Measurements from ENCODE around the gene VMAC. TPM values are rescaled to one million over a fixed set of nuclear protein-coding genes. Genes with fewer than 3 reads are reported as not detected.

The VMAC gene
- total RNA-seq, 1 donor = 18.2 TPM

GRCh38 chr19:5958074-5958850 lies 53.6 kb downstream of the VMAC start:
- Histone ChIP-seq H3K4me3 (ENCODE audit: low read length) (no peak overlapping the region), H3K9me3 (ENCODE audit: low read depth, low read length) (no peaks in the 10 kb centered on the region), H3K4me1 (ENCODE audit: insufficient read depth, low read length) (peaks cover 70% of the 10 kb centered on the region), H3K27me3 (ENCODE audit: insufficient read depth, low read length) (no peaks in the 10 kb centered on the region)

- H3K4me3 ChIP-seq (ENCODE audit: low read length) = no peak overlapping the region
- no peaks in the 10 kb centered on the region for H3K9me3 ChIP-seq (ENCODE audit: low read depth, low read length)
- no peaks in the 10 kb centered on the region for H3K27me3 ChIP-seq (ENCODE audit: insufficient read depth, low read length)
- peaks cover 70% of the 10 kb centered on the region for H3K4me1 ChIP-seq (ENCODE audit: insufficient read depth, low read length)
Measured at GRCh38 chr19:5958851-5959122, 54.1 kb downstream of the VMAC start.

GRCh38 chr19:5959260-5960004 lies 54.8 kb downstream of the VMAC start:
- H3K4me3 ChIP-seq (ENCODE audit: low read length) = no peak overlapping the region
- H3K27me3 ChIP-seq (ENCODE audit: insufficient read depth, low read length) = no peaks in the 10 kb centered on the region
- H3K9me3 ChIP-seq (ENCODE audit: low read depth, low read length) = no peaks in the 10 kb centered on the region
- H3K4me1 ChIP-seq (ENCODE audit: insufficient read depth, low read length) = peaks cover 70% of the 10 kb centered on the region

Other genes with a start within 250 kb of the VMAC start
- gene MICOS13, start 224.4 kb upstream of the VMAC start, total RNA-seq = 8.5 TPM
- 3.5 TPM for gene HSD11B1L, start 223.8 kb upstream of the VMAC start, total RNA-seq
- gene RPL36, start 214.6 kb upstream of the VMAC start, total RNA-seq = 378 TPM
- gene LONP1, start 184.7 kb upstream of the VMAC start, total RNA-seq = 46.4 TPM
- gene CATSPERD, start 184.2 kb upstream of the VMAC start, total RNA-seq = not detected
- 0.42 TPM for gene PRR22, start 120.1 kb upstream of the VMAC start, total RNA-seq
- 42.8 TPM for gene DUS3L, start 113.7 kb upstream of the VMAC start, total RNA-seq
- gene NRTN, start 99.8 kb upstream of the VMAC start, total RNA-seq = 0.10 TPM
- gene FUT6, start 65.2 kb upstream of the VMAC start, total RNA-seq = not detected
- gene FUT3, start 53.4 kb upstream of the VMAC start, total RNA-seq = 0.21 TPM
- 3.8 TPM for gene FUT5, start 34.3 kb upstream of the VMAC start, total RNA-seq
- gene NDUFA11, start 1.1 kb upstream of the VMAC start, total RNA-seq = 59.5 TPM
- gene CAPS, start 9.4 kb downstream of the VMAC start, total RNA-seq = 10.6 TPM
- 62.9 TPM for gene RANBP3, start 73.3 kb downstream of the VMAC start, total RNA-seq
- 11.3 TPM for gene RFX2, start 205.6 kb downstream of the VMAC start, total RNA-seq
- not detected for gene ACSBG2, start 230.8 kb downstream of the VMAC start, total RNA-seq

Measured in mononuclear cell (primary cell).